ENCODE measurements around the gene THSD8.
"Not testable (repeated sequence)": the region's sequence is repeated elsewhere in the genome, so short reads cannot be mapped to it uniquely, and the experiment has no call there.

Gene THSD8

DNA sequence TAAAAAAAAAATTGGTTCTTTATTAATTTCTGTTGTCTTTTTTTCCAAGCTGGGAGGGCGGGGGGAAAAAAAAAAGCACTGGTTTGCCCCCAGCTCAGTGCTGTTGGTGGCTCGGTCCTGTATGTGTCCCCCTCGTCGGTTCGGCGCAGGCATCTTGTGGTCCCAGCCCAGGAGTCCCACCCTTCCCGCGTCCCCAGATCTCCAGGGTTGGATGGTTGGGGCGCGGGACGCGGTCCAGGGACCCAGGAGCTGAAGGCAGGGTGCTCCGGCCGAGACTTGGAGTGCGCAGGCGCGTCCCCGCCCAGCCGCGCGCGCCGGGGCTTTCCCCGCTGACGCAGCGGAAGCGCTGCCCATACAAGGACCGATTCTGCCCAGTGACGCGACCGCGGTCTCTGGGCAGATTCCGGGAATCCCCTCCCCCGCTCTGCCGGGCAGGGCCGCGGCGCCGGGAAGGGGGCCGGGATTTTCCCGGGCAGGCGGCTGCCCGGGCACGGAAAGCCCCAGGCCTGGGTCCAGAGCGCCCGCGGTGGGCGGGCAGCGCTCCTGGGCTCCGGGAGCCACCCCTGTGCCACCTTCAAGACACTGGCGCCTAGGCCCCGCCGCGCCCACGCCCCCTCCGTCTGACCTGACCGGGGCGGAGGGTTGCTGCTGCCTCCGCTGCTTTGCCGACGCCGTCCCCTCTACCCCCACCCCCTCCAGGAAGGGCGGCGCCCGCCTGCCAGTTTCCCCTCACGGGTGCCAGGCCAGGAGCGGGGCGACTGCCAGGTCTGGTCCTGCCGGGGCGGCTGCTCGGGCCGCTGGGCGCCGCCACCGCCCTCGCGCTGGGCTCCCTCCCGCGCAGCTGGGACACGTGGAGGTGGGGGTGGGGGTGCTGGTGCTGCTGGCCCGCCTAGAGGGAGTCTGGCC, 8.3 kb upstream of the THSD8 start:
- DNase-seq: peak; percentile 89 to 98

DNA sequence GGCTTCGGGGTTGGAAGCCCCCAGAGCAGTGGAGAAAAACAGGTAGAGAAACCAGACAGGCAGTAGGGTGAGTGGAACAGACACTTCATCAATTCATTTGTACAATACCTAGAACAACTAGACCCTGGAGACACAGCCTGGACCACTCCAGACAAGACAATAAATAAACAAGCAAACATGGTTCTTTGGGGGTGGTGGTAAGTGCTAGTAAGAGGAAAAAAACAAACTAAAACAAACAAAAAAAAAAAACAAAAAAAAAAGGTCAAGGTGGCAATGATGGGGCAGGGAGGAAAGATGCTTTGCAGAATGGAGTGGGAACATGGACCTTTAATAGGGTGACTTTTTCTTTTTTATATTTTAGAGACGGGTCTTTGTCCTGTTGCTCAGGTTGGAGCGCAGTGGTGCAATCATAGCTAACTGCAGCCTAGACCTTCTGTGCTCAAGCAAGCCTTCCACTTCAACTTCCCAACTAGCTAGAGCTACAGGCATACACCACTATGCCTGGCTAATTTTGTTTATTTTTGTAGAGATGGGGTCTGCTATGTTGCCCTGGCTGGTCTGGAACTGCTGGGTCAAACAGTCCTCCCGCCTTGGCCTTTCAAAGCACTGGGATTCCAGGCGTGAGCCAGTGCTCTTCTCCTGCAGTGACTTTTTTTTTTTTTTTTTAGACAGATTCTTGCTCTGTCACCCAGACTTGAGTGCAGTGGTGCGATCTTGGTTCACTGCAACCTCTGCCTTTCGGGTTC, 7.5 kb upstream of the THSD8 start:
- peak in 1 of 2 experiments; percentile 14 for DNase-seq

DNA sequence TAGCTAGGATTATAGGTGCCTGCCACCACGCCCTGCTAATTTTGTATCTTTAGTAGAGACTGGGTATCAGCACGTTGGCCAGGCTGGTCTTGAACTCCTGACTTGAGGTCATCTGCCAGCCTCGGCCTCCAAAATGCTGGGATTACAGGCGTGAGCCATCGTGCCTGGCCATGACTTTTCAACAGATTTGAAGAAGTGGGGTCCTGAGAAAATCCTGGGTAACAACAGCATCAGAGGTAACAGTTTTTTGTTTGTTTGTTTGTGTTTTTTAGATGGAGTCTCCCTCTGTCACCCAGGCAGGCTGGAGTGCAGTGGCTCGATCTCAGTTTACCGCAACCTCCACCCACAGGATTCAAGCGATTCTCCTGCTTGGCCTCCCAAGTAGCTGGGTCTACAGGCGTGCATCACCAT, 6.9 kb upstream of the THSD8 start:
- no peak for DNase-seq

GRCh38 chr19:12796146-12797071, 5.5 kb upstream of the THSD8 start:
- peak; percentile 80 to 90 for DNase-seq

DNA sequence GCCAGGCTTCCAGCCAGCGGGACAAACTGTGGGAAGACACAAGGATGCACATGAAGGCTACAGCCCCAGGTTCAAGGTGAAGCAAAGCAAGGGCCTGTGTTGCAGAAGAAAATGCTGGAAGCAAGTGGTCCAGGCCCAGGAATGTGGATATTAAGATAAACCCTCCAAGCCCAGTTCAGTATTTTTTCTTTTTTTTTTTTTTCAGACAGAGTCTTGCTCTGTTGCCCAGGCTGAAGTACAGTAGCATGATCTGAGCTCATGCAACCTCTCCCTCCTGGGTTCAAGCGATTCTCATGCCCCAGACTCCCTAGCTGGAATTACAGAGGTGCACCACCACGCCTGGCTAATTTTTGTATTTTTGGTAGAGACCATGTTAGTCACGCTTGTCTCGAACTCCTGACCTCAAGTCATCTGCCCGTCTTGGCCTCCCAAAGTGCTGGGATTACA, 4.7 kb upstream of the THSD8 start:
- no peak for DNase-seq

- DNase-seq: not testable (repeated sequence)
These were observed 4.3 kb upstream of the THSD8 start for GRCh38 chr19:12797607-12798006.

- no peak for DNase-seq
These were observed 2.0 kb upstream of the THSD8 start for GRCh38 chr19:12799742-12800465.

DNA sequence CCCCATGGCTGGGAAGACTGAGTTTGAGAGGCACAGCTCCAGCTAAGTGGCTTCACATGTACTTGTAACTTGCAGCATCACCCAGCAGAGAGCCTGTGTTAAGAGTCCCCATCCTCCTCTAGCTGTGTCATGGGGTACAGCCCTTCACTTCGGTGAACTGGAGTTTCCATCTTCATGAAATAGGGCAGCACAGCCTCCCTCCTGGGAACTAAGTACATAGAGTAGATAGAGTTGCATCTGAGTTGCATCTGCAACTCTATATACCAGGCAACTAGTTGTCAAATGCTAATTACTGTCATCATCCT, 1.5 kb upstream of the THSD8 start:
- no peak for DNase-seq

- DNase-seq: no peak
These were observed 875 bp upstream of the THSD8 start for GRCh38 chr19:12800923-12801465.

GRCh38 chr19:12802267-12803106, 618 bp downstream of the THSD8 start:
- DNase-seq: no peak

- DNase-seq: no peak
These were observed 2.2 kb downstream of the THSD8 start for GRCh38 chr19:12804051-12804450.

DNA sequence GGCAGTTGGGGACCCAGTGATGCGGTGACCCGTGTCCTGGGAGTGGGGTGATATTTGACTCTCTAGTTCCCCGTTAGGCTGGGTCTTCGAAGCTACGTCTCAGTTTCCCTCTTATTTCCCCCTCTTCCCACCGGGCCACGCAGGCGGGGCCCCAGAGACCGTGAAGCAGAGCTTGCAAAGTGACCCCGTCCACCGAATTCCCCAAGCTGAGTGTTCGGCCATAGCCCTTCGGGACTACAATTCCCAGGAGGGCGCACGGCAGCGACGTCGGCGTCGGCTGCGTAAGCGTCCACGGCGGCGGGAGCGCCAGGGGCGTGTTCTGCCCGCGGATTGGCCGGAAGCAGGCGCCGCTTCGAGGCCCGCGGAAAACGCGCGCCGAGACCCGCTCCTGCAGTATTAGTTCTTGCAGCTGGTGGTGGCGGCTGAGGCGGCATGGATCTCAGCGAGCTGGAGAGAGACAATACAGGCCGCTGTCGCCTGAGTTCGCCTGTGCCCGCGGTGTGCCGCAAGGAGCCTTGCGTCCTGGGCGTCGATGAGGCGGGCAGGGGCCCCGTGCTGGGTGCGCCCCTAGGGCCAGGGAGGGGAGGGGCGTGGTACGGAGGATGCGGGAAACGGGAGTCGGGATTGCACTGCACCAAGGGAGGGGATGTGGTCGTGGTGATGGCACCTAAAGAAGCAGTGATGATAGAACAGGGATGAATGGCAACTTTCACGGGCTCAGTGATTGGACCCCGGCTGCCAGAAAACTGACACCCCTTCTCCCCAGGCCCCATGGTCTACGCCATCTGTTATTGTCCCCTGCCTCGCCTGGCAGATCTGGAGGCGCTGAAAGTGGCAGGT, 4.6 kb downstream of the THSD8 start, which contains the start of gene RNASEH2A:
RNASEH2A (plus strand) TSS at position 343 of the 840 bp plus-strand sequence; CDS start at position 433, 90 bp downstream.
- DNase-seq: peak; percentile 78 to 98

- DNase-seq: no peak
These were observed 13.2 kb downstream of the THSD8 start for GRCh38 chr19:12815088-12815487.

- DNase-seq: not testable (repeated sequence)
These were observed 15.3 kb downstream of the THSD8 start for GRCh38 chr19:12817188-12817587.

GRCh38 chr19:12817810-12818209, 15.9 kb downstream of the THSD8 start:
- DNase-seq: not testable (repeated sequence)

GRCh38 chr19:12821761-12822160, 19.9 kb downstream of the THSD8 start:
- no peak for DNase-seq

DNA sequence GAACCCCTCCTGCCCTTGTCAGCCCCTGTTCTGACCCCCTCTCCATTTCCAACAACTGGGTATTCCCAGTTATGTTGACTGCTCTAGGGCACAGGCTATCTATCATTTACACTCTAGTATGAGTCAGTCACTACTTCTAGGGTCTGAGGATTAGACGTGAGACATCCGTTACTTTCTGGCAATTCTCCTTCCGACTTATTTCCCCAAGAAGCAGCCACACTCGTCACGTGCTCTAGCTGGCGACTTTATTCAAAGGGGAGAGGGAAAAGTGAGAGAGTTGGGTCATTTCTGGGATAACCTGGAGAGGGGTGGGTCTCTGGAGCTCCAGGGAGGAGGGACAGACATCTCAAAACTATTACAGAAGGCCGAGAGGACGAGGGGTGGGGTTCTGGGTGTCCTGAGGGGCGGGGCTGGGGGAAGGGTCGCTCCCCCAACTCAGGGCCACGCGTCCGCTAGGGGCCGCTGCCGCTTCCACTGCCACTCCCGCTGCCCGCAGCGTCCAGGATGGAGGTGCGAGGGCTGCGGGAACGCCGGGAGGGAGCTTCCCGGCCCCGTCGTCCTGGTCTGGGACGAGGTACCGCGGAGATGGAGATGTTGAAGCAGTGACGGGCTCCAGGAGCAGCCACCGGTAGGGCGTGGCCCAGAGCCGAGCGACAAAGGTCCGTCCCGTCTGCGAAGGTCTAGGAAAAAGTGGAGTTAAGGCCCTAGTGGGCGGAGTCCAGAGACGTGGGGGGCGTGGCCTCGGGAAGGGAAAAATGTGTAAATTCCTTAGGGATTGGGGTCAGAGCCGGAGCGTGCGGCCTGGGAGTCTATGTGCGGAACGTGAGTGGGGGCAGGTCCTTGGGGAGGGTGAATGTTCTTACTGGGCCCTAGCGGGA, 23.6 kb downstream of the THSD8 start:
- DNase-seq: no peak

DNA sequence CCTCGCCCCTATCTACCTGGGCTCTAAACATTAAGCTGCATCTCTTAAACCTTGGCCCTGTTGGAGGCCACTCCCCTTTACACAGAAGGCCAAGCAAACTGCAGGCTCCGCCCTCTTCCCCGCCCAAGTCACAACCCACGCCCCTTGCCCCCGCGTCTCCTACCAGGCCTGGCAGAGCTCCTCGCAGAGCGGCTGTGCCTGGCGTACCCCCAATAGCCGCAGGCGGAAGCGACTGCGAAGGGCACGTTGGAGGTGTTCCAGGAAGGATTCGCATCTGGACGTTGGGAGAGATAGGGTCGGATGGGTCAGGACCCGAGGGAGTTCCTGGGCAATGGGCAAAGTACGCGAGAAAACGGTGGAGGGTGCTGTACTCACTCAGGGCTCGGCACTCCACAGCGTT, 26.6 kb downstream of the THSD8 start:
- DNase-seq: peak; percentile 60 to 82

DNA sequence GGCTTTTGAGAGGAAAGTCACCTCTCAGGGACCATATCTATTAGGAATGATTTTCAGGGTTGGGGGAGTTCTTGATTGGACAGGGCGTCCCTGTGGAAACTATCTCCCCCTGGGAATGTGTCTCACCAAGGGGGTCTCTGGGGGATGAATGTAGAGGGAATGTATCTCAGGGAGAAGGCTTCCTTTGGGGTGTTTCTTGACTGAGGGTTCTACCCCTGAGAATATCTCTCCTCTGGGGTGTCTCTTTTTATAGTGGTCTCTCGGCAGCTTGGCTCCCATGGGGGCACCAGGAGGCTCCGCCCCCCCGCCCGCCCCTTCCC, 31.5 kb downstream of the THSD8 start:
- DNase-seq: no peak

Data from NCI-H446 (cell line).